Measurements from ENCODE around the gene PLPP7. TPM values are rescaled to one million over a fixed set of nuclear protein-coding genes. Genes with fewer than 3 reads are reported as not detected.

The PLPP7 gene
- total RNA-seq, 1 experiment from 2014 or later: not detected

- TF ChIP-seq CTCF (IDR thresholded peaks at IDR 0.05; ENCODE audit: unreplicated experiment): no peak
- no peak overlapping the region for H3K27ac Mint-ChIP-seq (ENCODE audit: low read depth, unreplicated experiment)
- no peaks in the 10 kb centered on the region for H3K36me3 Mint-ChIP-seq (ENCODE audit: insufficient read depth, unreplicated experiment)
- ChIA-PET CTCF (interaction anchor here (0.6 to 1.0 kb wide), 4 partner anchors 334 to 501 kb away, joined by 3 read pairs; no protein-coding TSS in a partner anchor), POLR2A (no interaction called here)
- no peak overlapping the region for H3K4me3 Mint-ChIP-seq (ENCODE audit: unreplicated experiment)
- DNase-seq (ENCODE audit: unreplicated experiment): no peak
- intact Hi-C loops (cut with micrococcal nuclease): no loop called here
- H3K4me1 Mint-ChIP-seq (ENCODE audit: insufficient read depth, unreplicated experiment): peaks cover 7% of the 10 kb centered on the region
- BruUV-seq (replicated peaks): no TSS peak
- no peaks in the 10 kb centered on the region for H3K27me3 Mint-ChIP-seq (ENCODE audit: insufficient read depth, unreplicated experiment)
- H3K9me3 Mint-ChIP-seq (ENCODE audit: unreplicated experiment): no peaks in the 10 kb centered on the region
These were observed 32.1 kb upstream of the PLPP7 start for GRCh38 chr9:131257266-131258025.

GRCh38 chr9:131258186-131258585, 31.3 kb upstream of the PLPP7 start:
- H3K4me3 Mint-ChIP-seq (ENCODE audit: unreplicated experiment): no peak overlapping the region
- no peaks in the 10 kb centered on the region for H3K9me3 Mint-ChIP-seq (ENCODE audit: unreplicated experiment)
- ChIA-PET CTCF (interaction anchor here (0.6 to 1.7 kb wide), 2 partner anchors 80 to 163 kb away, joined by 3 to 4 read pairs; no protein-coding TSS in a partner anchor), POLR2A (interaction anchor here (0.6 kb wide), 1 partner anchor 26 kb away, joined by 4 read pairs; no protein-coding TSS in a partner anchor)
- intact Hi-C loops (cut with micrococcal nuclease): no loop called here
- H3K27ac Mint-ChIP-seq (ENCODE audit: low read depth, unreplicated experiment): no peak overlapping the region
- no peaks in the 10 kb centered on the region for H3K27me3 Mint-ChIP-seq (ENCODE audit: insufficient read depth, unreplicated experiment)
- no peak for TF ChIP-seq CTCF (IDR thresholded peaks at IDR 0.05; ENCODE audit: unreplicated experiment)
- BruUV-seq (replicated peaks): no TSS peak
- no peaks in the 10 kb centered on the region for H3K36me3 Mint-ChIP-seq (ENCODE audit: insufficient read depth, unreplicated experiment)
- no peak for DNase-seq (ENCODE audit: unreplicated experiment)
- peaks cover 7% of the 10 kb centered on the region for H3K4me1 Mint-ChIP-seq (ENCODE audit: insufficient read depth, unreplicated experiment)

GRCh38 chr9:131258698-131259431, 30.7 kb upstream of the PLPP7 start:
- no peaks in the 10 kb centered on the region for H3K9me3 Mint-ChIP-seq (ENCODE audit: unreplicated experiment)
- POLR2A ChIA-PET: interaction anchor here (0.6 kb wide), 1 partner anchor 42 kb away, joined by 3 read pairs; no protein-coding TSS in a partner anchor
- no TSS peak for BruUV-seq (replicated peaks)
- no peak for DNase-seq (ENCODE audit: unreplicated experiment)
- CTCF ChIA-PET: interaction anchor here (1.7 kb wide), 1 partner anchor 81 kb away, joined by 4 read pairs; no protein-coding TSS in a partner anchor
- no peak overlapping the region for H3K4me3 Mint-ChIP-seq (ENCODE audit: unreplicated experiment)
- peaks cover 7% of the 10 kb centered on the region for H3K4me1 Mint-ChIP-seq (ENCODE audit: insufficient read depth, unreplicated experiment)
- H3K27me3 Mint-ChIP-seq (ENCODE audit: insufficient read depth, unreplicated experiment): no peaks in the 10 kb centered on the region
- H3K27ac Mint-ChIP-seq (ENCODE audit: low read depth, unreplicated experiment): no peak overlapping the region
- intact Hi-C loops (cut with micrococcal nuclease): no loop called here
- TF ChIP-seq CTCF (IDR thresholded peaks at IDR 0.05; ENCODE audit: unreplicated experiment): no peak
- no peaks in the 10 kb centered on the region for H3K36me3 Mint-ChIP-seq (ENCODE audit: insufficient read depth, unreplicated experiment)

GRCh38 chr9:131259432-131259898, 30.1 kb upstream of the PLPP7 start:
- peaks cover 7% of the 10 kb centered on the region for H3K4me1 Mint-ChIP-seq (ENCODE audit: insufficient read depth, unreplicated experiment)
- POLR2A ChIA-PET: interaction anchor here (0.6 kb wide), 1 partner anchor 42 kb away, joined by 3 read pairs; no protein-coding TSS in a partner anchor
- no peak overlapping the region for H3K4me3 Mint-ChIP-seq (ENCODE audit: unreplicated experiment)
- H3K36me3 Mint-ChIP-seq (ENCODE audit: insufficient read depth, unreplicated experiment): no peaks in the 10 kb centered on the region
- H3K27me3 Mint-ChIP-seq (ENCODE audit: insufficient read depth, unreplicated experiment): no peaks in the 10 kb centered on the region
- no peak for TF ChIP-seq CTCF (IDR thresholded peaks at IDR 0.05; ENCODE audit: unreplicated experiment)
- CTCF ChIA-PET: interaction anchor here (1.7 kb wide), 1 partner anchor 82 kb away, joined by 4 read pairs; no protein-coding TSS in a partner anchor
- H3K27ac Mint-ChIP-seq (ENCODE audit: low read depth, unreplicated experiment): no peak overlapping the region
- DNase-seq (ENCODE audit: unreplicated experiment): no peak
- no TSS peak for BruUV-seq (replicated peaks)
- H3K9me3 Mint-ChIP-seq (ENCODE audit: unreplicated experiment): no peaks in the 10 kb centered on the region
- intact Hi-C loops (cut with micrococcal nuclease): no loop called here
